Epithelial cell of esophagus (primary cell): ENCODE measurements around the gene MAGI2.

Source experiments
- DNase-seq: peaks from one replicate; pipeline ENCODE4 v3.0.0; 2010; ENCODE audit warnings: low read depth
- H3K4me3 ChIP-seq: 2 replicates; pipeline ENCODE4 v1.5.1; 2011; ENCODE audit warnings: mild to moderate bottlenecking, low read length, control low read depth
- TF ChIP-seq, protein P1 (sequence below): IDR thresholded peaks from 2 replicates; pipeline ENCODE4 v1.5.1; 2011; ENCODE audit warnings: low read depth, mild to moderate bottlenecking, low read length, control low read depth, inconsistent platforms; ENCODE audit not compliant: insufficient read depth; ENCODE audit errors: missing control alignments

The MAGI2 gene

GRCh38 chr7:78535655-78536054, 917.8 kb downstream of the MAGI2 start:
- TF ChIP-seq, protein P1, sequence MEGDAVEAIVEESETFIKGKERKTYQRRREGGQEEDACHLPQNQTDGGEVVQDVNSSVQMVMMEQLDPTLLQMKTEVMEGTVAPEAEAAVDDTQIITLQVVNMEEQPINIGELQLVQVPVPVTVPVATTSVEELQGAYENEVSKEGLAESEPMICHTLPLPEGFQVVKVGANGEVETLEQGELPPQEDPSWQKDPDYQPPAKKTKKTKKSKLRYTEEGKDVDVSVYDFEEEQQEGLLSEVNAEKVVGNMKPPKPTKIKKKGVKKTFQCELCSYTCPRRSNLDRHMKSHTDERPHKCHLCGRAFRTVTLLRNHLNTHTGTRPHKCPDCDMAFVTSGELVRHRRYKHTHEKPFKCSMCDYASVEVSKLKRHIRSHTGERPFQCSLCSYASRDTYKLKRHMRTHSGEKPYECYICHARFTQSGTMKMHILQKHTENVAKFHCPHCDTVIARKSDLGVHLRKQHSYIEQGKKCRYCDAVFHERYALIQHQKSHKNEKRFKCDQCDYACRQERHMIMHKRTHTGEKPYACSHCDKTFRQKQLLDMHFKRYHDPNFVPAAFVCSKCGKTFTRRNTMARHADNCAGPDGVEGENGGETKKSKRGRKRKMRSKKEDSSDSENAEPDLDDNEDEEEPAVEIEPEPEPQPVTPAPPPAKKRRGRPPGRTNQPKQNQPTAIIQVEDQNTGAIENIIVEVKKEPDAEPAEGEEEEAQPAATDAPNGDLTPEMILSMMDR: no peak
- DNase-seq: no peak
- H3K4me3 ChIP-seq: no peak overlapping the region

DNA sequence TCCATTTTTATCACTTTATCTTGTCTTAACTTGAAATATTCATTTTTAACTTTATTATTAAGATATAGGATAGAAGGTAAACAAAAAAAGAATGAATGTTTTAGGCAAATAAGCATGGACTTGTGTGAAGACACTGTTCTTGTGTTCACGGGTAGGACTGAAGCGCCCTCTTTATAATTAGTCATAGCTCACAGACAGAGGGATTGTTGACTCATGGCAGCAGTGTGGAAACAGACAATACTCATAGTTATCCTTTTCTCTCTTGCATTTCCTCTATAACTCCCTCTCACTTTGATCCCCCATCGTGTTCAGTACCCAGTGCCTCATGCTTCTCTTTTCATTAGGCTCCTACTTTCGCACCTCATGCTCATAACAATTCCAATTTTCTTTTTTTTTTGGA, 923.1 kb downstream of the MAGI2 start:
- TF ChIP-seq, protein P1: no peak
- H3K4me3 ChIP-seq: no peak overlapping the region
- DNase-seq: peak; percentile 76

DNA sequence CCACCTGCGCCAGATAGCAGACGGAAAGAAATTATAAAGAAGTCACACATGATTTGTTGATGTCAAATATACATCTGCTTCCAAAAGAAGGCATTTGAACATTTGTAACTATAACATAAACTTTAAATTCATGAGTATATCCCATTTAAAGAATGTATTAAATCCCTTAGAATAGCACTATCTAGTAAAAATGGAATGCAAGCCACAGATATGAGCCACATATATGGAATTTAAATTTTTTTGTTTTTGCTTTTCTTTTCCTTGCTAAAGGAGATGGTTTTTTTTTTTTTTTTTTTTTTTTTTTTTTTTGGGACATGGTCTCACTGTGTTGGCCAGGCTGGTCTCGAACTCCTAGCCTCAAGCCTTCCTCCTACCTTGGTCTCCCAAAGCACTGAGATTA, 924.1 kb downstream of the MAGI2 start:
- TF ChIP-seq, protein P1: no peak
- DNase-seq: no peak
- H3K4me3 ChIP-seq: no peak overlapping the region

- no peak overlapping the region for H3K4me3 ChIP-seq
- TF ChIP-seq, protein P1: no peak
Observed at GRCh38 chr7:78528964-78529363, 924.5 kb downstream of the MAGI2 start.

GRCh38 chr7:78523930-78524329, 929.5 kb downstream of the MAGI2 start:
- DNase-seq: no peak
- TF ChIP-seq, protein P1: no peak
- H3K4me3 ChIP-seq: no peak overlapping the region

More at GRCh38 chr7:78528964-78529363, 924.5 kb downstream of the MAGI2 start:
- DNase-seq: no peak

DNA sequence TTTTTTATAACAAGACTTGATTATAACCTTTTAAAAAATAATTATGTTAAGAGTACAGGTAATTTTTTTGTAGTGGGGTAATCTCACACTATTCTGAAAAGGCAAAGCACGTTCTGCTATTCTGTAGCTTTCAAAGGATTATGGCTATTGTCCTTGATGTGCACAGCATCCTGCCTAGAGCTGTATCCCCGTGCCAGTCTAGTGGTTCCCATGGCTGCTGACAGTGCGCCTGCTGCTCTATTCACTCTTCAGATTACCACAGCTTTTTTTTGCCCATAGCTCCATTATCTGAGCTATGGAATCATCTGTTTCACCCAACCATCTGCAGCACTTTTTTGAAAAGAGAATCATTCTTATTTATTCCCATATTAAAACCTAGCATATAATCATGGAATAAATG, 931.5 kb downstream of the MAGI2 start:
- TF ChIP-seq, protein P1: no peak
- DNase-seq: no peak
- H3K4me3 ChIP-seq: no peak overlapping the region

- DNase-seq: peak; percentile 5
- H3K4me3 ChIP-seq: no peak overlapping the region
- TF ChIP-seq, protein P1: no peak
Observed at GRCh38 chr7:78516450-78516849, 937.0 kb downstream of the MAGI2 start.
